ENCODE data around the gene CRTAC1.

The CRTAC1 gene

GRCh38 chr10:98030093-98030821 is at the start of gene CRTAC1:
Gene CRTAC1 (minus strand): TSS chr10:98030621. CDS start chr10:98030472, 149 bp downstream.
- FAIRE-seq = no peak

- FAIRE-seq = no peak
These were observed 48.4 kb upstream of the CRTAC1 start for GRCh38 chr10:98078774-98079173.

- FAIRE-seq = no peak
These were observed 46.8 kb upstream of the CRTAC1 start for GRCh38 chr10:98077223-98077622.

DNA sequence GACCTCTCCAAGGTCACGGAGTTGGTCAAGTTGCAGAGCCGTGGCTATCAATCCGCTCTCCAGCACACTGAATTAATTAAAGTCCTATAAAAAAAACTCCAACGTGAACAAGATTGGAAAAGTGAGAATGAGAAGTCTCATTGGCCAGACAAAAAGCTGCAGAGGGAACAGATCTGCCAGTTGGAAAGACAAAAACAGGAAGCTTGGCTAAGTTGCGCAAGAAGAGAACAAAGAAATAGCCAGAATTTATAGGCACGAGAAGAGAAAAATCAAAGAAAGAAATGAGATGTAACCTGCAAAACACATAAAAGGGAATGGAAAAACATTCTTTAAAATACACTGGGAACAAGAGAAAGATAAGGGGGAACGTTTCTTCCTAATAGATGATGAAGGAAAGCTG is 45.7 kb upstream of the CRTAC1 start:
- no peak for FAIRE-seq

DNA sequence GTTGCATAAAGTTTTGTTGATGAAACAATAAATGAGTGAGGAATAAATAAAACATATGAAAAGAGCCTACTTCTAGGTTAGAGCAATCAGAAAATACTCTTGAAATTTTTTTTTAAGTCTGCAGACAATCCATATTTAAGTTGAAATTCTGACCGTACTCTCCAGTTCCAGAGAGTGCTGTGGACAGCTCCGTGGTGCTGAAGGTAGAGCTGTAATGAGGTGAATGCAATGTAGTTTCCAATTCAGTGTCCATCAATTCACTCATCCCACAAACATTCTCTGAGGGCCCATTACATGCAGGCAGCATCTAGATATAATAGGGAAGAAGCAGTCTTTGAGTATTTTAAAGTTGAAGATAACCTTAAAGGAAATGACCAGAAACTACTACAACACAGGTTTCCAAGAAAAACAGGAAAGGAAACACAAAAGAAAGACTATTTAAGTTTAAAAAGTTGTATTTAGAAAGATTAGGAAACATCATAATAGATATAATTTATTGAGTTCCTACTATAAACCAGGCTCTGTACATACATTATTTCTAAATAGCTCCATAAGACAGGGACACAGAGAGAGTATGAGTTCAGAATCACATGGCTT is 44.0 kb upstream of the CRTAC1 start:
- FAIRE-seq = no peak

DNA sequence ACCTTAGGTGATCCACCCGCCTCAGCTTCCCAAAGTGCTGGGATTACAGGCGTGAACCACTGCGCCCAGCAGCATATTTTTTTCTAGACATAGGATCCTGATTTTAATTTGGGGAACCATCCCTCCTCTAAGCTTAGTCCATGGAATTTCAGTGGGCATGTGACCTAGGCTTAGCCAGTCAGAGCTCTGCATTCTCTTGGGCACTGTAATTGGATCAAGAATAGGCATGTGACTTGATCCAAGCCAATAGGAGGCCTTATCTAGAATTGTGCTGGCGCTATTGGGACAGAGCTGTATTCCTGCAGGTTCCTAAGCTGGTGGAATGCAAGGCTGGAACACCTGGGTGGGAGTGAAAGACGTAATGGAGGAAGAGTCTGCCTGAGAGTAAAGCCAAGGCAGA is 36.7 kb upstream of the CRTAC1 start:
- no peak for FAIRE-seq

DNA sequence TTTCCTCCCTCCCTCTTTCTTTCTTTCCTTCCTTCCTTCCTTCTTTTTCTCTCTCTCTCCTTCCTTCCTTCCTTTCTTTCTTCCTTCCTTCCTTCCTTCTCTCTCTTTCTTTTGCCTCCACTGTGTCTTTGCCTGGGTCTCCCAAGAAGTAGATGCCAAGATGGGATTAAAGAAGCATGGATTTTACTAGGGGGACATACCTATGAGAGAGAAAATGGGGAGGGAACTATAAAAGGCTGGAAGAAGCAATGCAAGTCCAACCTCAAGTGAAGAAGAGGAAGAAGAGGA is 33.3 kb upstream of the CRTAC1 start:
- FAIRE-seq = no peak

- no peak for FAIRE-seq
These were observed 32.0 kb upstream of the CRTAC1 start for GRCh38 chr10:98062424-98062823.

DNA sequence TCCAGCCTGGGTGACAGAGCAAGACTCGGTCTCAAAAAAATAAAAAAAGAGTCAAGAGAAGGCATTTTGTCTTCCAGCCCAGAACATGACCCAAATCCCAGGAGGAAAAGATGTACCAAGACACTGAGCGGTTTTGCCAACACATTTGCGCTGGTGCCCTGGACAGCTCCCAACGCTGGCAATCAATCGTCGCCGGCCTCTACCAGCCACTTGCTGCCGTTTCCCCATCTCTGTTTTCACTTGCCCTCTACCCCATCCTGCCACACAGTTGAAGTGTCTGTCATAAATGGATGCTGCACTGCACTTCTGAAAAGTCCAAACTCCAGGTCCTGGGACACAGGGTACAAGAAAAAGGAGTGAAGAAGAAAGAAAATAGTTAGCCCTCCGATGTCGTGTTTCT is 29.7 kb upstream of the CRTAC1 start:
- no peak for FAIRE-seq

GRCh38 chr10:98058295-98058694 is 27.9 kb upstream of the CRTAC1 start:
- FAIRE-seq = no peak

DNA sequence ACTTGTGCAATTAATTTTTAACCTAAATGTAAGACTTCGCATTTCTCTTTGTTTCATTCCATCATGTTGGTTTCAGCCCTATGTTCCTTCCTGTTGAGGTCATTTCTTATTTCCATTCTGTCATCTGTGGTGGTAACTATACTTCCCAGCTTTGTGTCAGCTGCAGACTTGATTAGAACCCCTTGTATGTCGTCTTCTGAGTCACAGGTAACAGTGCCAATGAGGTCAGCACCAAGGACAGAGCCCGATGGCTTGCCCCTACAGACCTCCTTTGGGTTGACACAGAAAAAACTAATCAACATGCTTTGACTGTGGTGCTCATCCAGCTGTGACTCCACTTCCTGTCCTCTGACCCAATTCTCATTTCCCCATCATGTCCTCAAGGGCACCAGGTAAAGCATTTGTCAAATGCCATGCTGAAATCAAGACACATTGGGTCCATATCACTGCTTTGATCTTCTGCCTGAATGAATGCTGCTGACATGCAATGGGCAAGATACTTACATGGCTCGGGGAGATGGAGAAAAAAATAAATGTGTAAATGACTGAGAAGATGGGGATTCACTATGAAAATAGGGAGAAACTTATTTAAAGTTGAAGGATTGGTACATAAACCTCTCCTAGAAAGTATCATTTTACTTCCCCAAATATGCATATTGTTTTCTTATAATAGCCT is 25.6 kb upstream of the CRTAC1 start:
- no peak for FAIRE-seq

DNA sequence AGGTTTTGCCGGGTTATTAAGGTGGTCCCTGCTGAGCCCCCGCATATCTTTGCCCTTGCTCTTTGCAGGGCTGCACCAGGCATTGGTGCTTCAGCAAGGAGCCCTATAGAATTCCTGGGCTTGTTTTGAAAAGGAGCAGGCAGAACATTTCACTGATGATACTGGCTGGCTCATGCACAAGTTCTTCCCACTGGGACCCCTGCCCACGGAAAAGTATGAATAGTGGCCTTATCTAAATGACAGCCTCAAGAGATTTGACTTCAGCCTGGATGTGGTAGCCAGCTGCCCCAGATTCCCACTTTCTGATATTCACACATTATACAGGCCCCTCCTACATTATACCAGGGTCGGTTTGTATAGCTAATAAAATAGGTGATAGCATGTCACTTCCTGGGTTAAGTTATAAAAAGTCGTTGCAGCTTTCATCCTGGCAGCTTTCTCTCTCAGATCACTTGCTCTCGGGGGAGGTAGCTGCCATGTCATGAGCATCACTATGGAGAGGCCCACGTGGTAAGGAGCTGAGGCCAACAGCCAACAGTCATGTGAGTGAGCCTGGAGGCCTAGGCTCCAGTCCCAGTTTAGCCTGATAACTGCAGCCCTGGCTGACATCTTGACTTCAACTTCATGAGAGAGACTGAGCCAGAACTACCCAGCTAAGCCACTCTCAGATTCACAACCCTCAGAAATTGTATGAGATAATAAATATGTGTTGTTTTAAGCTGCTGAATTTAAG is 16.8 kb upstream of the CRTAC1 start:
- no peak for FAIRE-seq

DNA sequence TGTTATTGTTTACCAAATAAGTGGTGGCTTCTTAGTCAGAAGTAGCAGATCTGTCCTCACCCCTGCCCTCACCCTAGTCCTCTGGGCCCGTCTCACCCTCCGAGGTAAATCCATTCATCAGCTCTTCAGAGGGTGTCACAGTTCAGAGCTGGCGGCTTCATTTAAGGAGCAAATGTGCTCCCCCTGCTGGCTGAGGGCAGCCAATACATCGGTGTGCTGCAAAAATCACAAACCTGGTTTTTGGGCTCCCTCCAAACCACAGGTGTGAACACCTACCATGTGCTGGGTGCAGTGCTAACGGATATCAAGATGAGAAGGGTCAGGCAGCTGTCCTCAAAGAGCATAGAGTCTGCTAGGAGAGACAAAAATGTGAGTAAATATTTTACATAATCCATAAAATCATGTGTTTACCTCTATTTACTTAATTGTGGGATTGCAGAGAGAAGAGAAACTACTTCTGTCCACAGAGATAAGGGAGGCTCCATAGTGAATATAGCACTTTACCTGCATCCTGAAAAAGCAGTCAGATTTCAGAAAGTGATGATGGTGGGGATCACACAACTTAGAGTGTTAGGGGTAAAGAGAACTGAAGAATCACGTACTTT is 15.5 kb upstream of the CRTAC1 start:
- FAIRE-seq = no peak

DNA sequence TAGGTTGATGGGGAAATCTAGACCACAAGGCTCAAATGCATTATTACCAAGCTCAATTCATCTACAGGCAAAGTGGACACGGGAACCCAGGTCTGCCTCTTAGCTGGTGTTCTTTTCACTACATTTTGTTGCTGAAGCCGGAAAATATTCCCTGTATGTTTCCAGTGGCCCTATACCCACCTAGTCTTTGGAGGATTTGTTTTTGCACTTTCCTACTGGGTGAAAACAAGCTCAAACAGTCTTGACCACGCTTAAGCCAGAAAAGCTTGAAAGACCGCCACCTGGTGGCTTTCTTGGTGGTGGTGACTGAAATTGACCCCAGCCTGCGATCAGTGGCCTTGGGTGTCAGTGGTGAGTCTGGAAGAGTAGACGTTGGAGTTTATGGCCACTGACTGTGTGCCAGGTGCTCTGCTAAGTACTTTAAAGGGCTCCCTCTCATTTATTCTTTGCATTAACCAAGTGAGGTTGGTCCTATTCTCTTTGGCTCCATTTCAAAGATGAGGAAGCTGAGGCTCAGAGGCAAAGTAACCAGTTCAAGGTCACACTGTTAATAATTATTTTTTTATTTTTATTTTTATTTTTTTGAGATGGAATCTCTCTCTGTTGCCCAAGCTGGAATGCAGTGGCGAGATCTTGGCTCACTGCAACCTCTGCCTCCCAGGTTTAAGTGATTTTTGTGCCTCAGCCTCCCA is 11.1 kb upstream of the CRTAC1 start:
- no peak for FAIRE-seq

DNA sequence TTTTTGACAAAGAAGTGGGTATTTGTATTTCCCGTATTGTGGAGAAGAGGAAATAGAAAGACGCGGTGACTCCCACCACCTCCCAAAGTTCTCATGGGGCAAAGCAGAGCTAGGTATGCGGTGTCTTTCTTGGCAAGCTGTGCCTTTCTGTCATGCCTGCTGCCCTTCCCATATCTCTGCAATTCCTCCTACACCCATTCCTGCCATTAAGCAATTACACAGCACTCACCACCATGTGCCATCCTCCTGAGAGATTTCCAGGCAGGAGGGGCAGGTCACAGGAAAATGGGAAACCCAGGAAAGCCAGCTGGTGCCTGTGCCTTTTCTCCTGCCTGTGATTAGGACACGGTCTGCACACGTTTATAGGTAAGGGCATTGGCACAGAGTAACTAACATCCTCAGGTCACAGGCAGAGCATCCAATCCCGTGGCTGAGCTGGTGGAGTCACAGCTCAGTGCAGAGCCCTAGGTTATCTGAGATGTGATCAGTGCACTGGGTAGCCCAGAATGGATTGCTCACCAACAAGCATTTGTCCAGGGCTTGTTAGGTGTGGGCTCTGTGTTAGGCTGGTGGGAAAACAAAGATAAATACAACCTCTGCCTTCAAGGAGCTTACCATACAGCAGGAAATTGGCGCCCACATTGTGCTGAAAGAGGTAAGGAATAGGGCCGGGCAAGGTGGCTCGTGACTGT is 9.4 kb upstream of the CRTAC1 start:
- no peak for FAIRE-seq

DNA sequence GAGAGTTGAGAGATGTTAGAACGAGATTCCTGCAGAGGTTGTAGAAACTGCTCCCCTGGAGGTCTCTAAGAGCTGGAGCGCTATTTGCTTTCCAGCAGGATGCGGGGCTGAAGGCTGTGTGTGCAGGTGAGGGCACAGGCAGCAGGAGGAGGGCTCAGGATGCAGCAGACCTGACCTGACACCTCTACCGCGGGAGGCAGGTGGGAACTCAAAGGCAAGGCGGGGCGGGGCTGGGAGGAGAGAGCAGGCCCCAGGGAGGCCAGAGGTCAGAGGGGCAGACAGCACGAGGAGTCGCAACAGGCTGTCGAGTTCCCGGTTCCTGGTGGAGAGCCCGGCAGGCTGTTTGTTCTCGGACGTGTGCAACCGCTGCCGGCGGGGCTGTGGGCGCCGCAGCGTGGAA is 7.9 kb upstream of the CRTAC1 start:
- FAIRE-seq = no peak

DNA sequence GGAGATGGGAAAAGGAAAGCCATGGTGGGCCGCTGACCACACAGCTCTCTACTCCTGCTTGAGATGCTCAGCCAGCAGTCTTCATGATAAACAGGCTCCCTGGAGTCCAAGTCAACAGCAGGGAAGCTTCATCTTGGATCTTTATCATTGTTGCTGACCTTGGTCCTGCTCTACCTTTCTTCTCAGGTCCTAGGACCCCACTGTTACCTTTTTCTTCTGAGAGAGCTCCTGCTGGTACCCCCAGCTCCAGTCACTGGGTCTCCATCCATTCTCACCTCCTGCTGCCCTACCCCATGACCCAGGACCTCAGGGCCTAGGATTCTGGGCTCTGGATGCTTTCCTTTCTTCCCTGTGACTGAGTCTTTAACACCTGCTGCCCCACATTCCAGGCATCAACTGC is 5.2 kb upstream of the CRTAC1 start:
- no peak for FAIRE-seq

DNA sequence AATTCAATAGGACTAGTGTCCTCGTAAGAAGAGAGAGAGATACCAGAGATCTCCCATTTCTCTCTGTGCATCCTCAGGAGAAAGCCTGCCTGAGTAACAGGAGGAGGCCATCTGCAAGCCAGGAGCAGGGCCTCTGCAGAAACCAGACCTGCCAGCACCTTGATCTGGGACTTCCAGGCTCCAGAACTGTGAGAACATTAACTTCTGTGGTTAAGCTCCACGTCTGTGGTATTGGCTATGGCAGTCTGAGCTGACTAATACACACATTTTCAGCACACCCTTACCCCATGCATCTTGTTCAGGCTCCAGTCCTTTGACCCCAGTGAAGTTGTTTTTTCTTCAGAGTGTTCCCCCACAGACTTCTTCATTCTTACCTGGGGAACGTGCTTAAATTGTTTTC is 3.1 kb upstream of the CRTAC1 start:
- FAIRE-seq = no peak

GRCh38 chr10:98031440-98031839 is 1.0 kb upstream of the CRTAC1 start:
- no peak for FAIRE-seq

DNA sequence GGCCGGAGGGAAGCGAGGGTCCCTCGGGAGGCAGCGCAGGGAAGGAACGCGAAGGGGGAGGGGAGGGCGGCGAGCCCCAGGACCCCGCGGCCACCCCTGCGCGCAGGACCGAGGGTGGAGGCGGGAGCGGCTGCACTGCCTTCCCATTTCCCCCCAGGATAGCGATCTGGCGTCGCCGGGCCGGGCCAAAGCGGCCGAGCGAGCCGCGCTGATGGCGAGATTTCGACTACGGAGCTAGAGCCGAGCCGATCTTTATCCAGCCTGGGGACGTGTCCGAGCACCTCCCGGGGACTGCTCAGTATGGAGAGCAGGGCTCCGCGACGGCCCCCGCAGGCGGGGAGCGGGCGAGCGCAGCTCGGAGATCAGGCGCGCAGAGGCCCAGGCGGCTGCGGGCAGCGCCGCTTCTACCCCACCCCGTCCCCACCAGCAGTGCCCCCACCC is 590 bp upstream of the CRTAC1 start:
- no peak for FAIRE-seq

DNA sequence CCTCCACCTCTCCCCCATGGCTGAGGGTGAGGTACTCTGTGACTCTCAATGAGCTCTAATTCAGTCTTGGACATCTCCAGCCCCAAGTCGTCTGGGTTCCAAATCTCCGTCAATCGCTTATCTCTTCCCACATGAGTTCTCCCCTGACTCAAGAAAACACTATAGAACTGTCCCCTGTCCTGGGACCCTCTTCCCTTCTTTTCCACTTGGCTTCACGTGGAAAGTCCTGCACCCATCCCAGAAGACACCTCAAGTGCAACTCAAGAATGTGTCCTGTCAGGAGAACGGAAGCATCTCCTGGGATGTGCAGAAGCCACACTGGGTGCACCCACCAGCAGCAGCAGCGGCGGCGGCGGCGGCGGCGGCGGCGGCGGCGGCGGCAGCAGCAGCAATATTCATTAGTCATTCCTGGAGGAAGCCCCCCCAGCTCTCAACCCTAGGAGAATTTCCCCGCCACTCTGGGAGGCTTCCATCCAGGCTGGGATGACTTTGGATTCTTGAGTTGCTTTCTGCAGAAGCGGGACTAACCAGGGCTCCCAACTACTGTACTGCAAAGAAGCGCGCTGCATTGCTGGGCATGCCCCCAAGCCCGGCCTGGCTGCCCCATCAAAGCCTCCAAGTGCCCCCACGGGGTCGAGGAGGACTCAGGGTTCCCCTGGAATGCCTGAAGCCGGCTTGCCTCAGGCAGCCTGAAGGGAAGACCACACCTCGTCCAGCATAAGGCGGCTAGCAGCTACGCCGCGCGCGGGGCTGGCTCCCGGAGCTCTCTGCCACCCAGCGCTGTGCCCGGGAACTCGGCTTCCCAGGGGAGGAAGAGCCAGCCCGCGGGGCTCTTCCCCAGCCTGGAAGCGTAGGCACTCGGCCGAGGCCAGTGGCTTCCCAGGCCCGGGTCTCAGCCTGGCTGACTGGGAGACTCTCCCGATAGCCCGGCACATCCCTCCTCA is 1.0 kb downstream of the CRTAC1 start:
- no peak for FAIRE-seq

Measured in islet of Langerhans (tissue), 1 donor.